Muscle layer of duodenum (tissue), 2 donors: ENCODE measurements around the gene PELO.

Experiments
- H3K27ac ChIP-seq: one replicate; pipeline ENCODE4 v1.7.0; 2013; ENCODE audit warnings: mild to moderate bottlenecking, low read length
- H3K27me3 ChIP-seq: one replicate; pipeline ENCODE4 v1.7.0; 2013; ENCODE audit warnings: low read depth, mild to moderate bottlenecking, control low read depth, low read length
- H3K36me3 ChIP-seq, 2 donors: one replicate each; pipeline ENCODE4 v1.7.0; 2013; ENCODE audit warnings: low read length in 2 of 2, control low read depth in 1 of 2, mild to moderate bottlenecking in 1 of 2; ENCODE audit not compliant: insufficient read depth in 2 of 2, control insufficient read depth in 1 of 2
- H3K4me1 ChIP-seq, 2 donors: one replicate each; pipeline ENCODE4 v1.7.0; 2013; ENCODE audit warnings: low read length in 2 of 2, mild to moderate bottlenecking in 2 of 2, control low read depth in 1 of 2, moderate library complexity in 1 of 2; ENCODE audit not compliant: insufficient read depth in 2 of 2, control insufficient read depth in 1 of 2
- H3K4me3 ChIP-seq, 2 donors: one replicate each; pipeline ENCODE4 v1.7.0; 2013; ENCODE audit warnings: low read length in 2 of 2, low read depth in 1 of 2, mild to moderate bottlenecking in 1 of 2
- H3K9me3 ChIP-seq, 2 donors: one replicate each; pipeline ENCODE4 v1.7.0; 2013; ENCODE audit warnings: low read length in 2 of 2, control low read depth in 1 of 2, mild to moderate bottlenecking in 1 of 2; ENCODE audit not compliant: control insufficient read depth in 1 of 2
- donor health status: healthy.

Gene PELO

GRCh38 chr5:52773342-52773741 lies 14.4 kb upstream of the PELO start:
- Histone ChIP-seq H3K36me3 (no peaks in the 10 kb centered on the region), H3K27me3 (no peaks in the 10 kb centered on the region), H3K27ac (no peak overlapping the region), H3K4me3 (no peak overlapping the region), H3K4me1 (no peaks in the 10 kb centered on the region), H3K9me3 (no peaks in the 10 kb centered on the region)

GRCh38 chr5:52774005-52774410 lies 13.7 kb upstream of the PELO start:
- no peak overlapping the region for H3K4me3 ChIP-seq
- no peaks in the 10 kb centered on the region for H3K27me3 ChIP-seq
- no peaks in the 10 kb centered on the region for H3K36me3 ChIP-seq
- no peaks in the 10 kb centered on the region for H3K9me3 ChIP-seq
- H3K27ac ChIP-seq: no peak overlapping the region
- H3K4me1 ChIP-seq: no peaks in the 10 kb centered on the region

GRCh38 chr5:52776116-52776515 lies 11.6 kb upstream of the PELO start:
- Histone ChIP-seq H3K4me3 (no peak overlapping the region), H3K4me1 (no peaks in the 10 kb centered on the region), H3K27ac (no peak overlapping the region), H3K9me3 (no peaks in the 10 kb centered on the region), H3K36me3 (no peaks in the 10 kb centered on the region), H3K27me3 (no peaks in the 10 kb centered on the region)

- no peak overlapping the region for H3K4me3 ChIP-seq
- no peaks in the 10 kb centered on the region for H3K4me1 ChIP-seq
- H3K27me3 ChIP-seq: no peaks in the 10 kb centered on the region
- no peaks in the 10 kb centered on the region for H3K36me3 ChIP-seq
- H3K9me3 ChIP-seq: no peaks in the 10 kb centered on the region
- no peak overlapping the region for H3K27ac ChIP-seq
Measured at GRCh38 chr5:52777186-52777585, 10.5 kb upstream of the PELO start.

- Histone ChIP-seq H3K4me3 (no peak overlapping the region), H3K36me3 (no peaks in the 10 kb centered on the region), H3K27ac (no peak overlapping the region), H3K27me3 (no peaks in the 10 kb centered on the region), H3K4me1 (no peaks in the 10 kb centered on the region), H3K9me3 (no peaks in the 10 kb centered on the region)
Measured at GRCh38 chr5:52778781-52779180, 8.9 kb upstream of the PELO start.

- Histone ChIP-seq H3K9me3 (no peaks in the 10 kb centered on the region), H3K27me3 (no peaks in the 10 kb centered on the region), H3K4me3 (no peak overlapping the region), H3K36me3 (no peaks in the 10 kb centered on the region), H3K4me1 (no peaks in the 10 kb centered on the region), H3K27ac (no peak overlapping the region)
Measured at GRCh38 chr5:52779213-52779612, 8.5 kb upstream of the PELO start.

GRCh38 chr5:52783226-52783959 lies 4.3 kb upstream of the PELO start:
- Histone ChIP-seq H3K4me1 (peaks cover 0 to 7% of the 10 kb centered on the region in 2 donors), H3K36me3 (no peaks in the 10 kb centered on the region), H3K9me3 (no peaks in the 10 kb centered on the region), H3K27me3 (no peaks in the 10 kb centered on the region), H3K4me3 (no peak overlapping the region), H3K27ac (no peak overlapping the region)

GRCh38 chr5:52784737-52785136 lies 3.0 kb upstream of the PELO start:
- no peaks in the 10 kb centered on the region for H3K9me3 ChIP-seq
- H3K27ac ChIP-seq: no peak overlapping the region
- H3K4me1 ChIP-seq: peaks cover 0 to 7% of the 10 kb centered on the region in 2 donors
- H3K4me3 ChIP-seq: no peak overlapping the region
- H3K36me3 ChIP-seq: no peaks in the 10 kb centered on the region
- no peaks in the 10 kb centered on the region for H3K27me3 ChIP-seq

GRCh38 chr5:52786391-52786790 lies 1.3 kb upstream of the PELO start:
- no peaks in the 10 kb centered on the region for H3K36me3 ChIP-seq
- H3K27ac ChIP-seq: peak overlapping the region; percentile 94
- H3K4me3 ChIP-seq: peak overlapping the region; percentile 75 to 83

GRCh38 chr5:52786949-52787599 lies 642 bp upstream of the PELO start:
- Histone ChIP-seq H3K27me3 (no peaks in the 10 kb centered on the region), H3K4me3 (peak overlapping the region; percentile 75 to 83), H3K4me1 (peaks cover 5 to 7% of the 10 kb centered on the region in 2 donors), H3K9me3 (no peaks in the 10 kb centered on the region), H3K27ac (peak overlapping the region; percentile 94), H3K36me3 (no peaks in the 10 kb centered on the region)

More at GRCh38 chr5:52786391-52786790, 1.3 kb upstream of the PELO start:
- Histone ChIP-seq H3K9me3 (no peaks in the 10 kb centered on the region), H3K4me1 (peaks cover 4 to 7% of the 10 kb centered on the region in 2 donors), H3K27me3 (no peaks in the 10 kb centered on the region)

- H3K27me3 ChIP-seq: no peaks in the 10 kb centered on the region
- peak overlapping the region; percentile 94 for H3K27ac ChIP-seq
- no peaks in the 10 kb centered on the region for H3K36me3 ChIP-seq
- no peaks in the 10 kb centered on the region for H3K9me3 ChIP-seq
- H3K4me3 ChIP-seq: peak overlapping the region; percentile 75 to 83
- H3K4me1 ChIP-seq: peaks cover 7 to 12% of the 10 kb centered on the region in 2 donors
Measured at GRCh38 chr5:52788505-52788821, 747 bp downstream of the PELO start.

- Histone ChIP-seq H3K4me1 (peaks cover 7 to 17% of the 10 kb centered on the region in 2 donors), H3K4me3 (peak overlapping the region; percentile 75 to 83), H3K36me3 (no peaks in the 10 kb centered on the region), H3K9me3 (no peaks in the 10 kb centered on the region), H3K27me3 (no peaks in the 10 kb centered on the region), H3K27ac (peak overlapping the region; percentile 94)
Measured at GRCh38 chr5:52789378-52789777, 1.7 kb downstream of the PELO start.
